SKM-1 (cell line): ENCODE results near the gene MRPL19.
"Not testable (repeated sequence)": the region's sequence is repeated elsewhere in the genome, so short reads cannot be mapped to it uniquely, and the experiment has no call there.

ENCODE experiments used
- DNase-seq: peaks from one replicate; lab custom pipeline; 2025; ENCODE audit not compliant: unreplicated experiment; lab: John Stamatoyannopoulos, UW

MRPL19 gene

DNA sequence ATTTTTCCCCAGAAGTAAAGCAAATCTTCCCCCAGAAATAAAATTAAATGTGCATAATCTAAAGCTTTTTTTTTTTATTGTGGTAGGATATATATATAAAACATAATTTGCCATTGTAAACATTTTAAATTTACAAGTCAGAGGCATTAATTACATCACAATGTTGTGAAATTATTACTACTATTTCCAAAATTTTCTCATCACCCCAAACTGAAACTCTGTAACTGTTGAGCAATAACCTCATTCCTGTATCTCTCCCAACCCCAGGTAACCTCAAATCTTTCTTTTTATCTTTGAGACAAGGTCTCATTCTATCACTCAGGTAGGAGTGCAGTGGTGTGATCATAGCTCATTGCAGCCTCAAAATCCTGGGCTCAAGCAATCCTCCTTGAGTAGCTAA, 11.2 kb downstream of the MRPL19 start:
- DNase-seq = no peak

DNA sequence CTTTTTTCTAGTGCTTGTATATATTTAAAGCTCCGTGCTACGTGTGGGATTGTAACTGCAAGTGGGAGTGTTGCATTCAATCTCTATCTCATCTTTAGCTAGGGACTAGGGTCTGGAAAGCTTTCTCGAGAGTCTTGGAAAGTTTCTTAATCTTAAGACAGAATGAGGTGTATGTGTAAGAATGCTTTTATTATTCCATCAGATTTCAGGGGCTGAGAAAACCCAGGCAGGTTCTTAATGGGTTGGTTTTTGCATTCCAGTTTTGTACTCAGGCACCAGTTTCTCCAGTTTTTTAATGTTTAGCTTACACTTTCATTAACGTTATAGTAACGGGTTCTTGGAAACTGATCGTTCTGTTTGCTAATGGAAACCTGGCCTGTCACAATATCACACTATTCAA, 20.3 kb downstream of the MRPL19 start:
- no peak for DNase-seq

DNA sequence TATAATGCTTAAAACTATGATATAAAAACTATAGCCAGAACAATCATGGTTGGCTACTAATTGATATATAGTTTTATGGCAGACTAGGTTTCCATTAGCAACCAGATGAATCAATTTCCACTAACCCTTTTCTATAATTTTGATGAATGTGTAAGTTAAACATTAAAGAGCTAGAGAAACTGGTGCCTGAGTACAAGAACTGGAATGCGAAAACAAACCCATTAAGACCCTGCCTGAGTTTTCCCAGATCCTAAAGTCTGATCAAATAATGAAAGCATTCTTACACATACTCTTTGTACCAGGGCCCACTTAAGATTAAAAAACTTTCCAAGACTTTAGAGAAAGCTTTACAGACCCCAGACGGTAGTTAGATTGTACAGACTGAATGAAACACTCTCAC, 21.3 kb downstream of the MRPL19 start:
- DNase-seq = no peak

DNA sequence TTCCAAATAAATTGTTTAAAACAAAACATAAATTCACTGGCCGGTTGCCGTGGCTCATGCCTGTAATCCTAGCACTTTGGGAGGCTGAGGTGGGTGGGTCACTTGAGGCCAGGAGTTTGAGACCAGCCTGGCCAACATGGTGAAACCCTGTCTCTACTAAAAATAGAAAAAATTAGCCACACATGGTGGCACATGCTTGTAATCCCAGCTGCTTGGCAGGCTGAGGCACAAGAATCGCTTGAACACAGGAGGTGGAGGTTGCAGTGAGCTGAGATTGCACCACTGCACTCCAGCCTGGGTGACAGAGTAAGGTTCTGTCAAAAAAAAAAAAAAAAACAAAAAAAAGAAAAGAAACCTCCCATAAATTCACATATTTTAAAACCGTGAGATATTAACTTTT, 28.8 kb downstream of the MRPL19 start:
- DNase-seq = not testable (repeated sequence)

DNA sequence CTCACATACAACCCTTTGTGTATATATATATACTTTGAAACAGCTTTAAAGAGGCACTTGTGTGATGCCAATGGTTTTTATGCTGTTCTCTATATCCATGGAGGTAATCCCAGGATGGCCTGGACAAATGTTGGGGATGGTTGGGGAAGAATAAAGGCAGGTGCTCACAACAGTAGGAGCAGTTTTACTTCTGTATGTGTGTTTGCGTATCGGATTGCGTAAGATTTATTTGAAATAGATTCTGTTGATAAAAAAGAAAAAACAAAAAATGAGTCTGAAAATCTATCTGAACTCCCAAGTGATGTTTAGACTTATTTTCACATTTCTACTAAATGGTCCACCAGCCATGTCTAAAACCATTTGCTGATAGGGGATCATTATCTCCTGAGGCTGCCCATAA, 29.3 kb downstream of the MRPL19 start:
- DNase-seq = no peak

DNA sequence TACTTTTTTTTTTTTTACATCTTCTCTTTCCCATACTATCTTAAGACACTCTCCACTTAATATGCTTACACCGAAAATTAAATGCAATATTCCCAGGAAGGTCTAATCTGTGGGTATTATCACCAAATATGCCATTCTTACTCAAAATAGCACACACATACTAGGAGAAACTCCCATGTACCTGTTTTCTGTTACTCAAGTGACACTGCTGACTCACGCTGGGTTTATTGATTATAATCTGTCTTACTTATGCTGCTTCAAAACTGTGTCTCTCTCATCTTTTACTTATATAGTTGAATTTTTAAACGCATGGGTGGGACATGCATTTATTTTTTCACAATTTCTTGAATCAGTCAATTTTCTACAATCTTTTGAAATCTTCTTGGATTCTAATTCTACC, 29.9 kb downstream of the MRPL19 start:
- no peak for DNase-seq

DNA sequence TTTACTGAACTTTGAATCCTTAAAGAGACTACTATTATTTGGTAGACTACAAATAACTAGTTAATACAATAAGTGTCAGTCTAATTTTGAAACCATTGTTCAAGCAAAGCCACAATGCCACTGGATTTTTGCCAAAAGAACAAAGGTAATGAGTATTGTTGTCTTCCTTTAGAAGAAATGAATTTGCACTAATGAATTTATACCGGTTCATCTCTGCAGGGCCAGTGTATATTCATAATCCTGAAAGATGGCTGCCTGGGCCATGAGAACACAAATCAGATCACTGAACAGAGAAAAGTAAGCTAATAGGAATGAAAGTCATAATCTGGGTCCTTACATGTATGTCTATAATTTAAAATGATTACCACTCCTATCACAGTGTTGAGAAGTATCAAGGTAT, 33.0 kb downstream of the MRPL19 start:
- no peak for DNase-seq

DNA sequence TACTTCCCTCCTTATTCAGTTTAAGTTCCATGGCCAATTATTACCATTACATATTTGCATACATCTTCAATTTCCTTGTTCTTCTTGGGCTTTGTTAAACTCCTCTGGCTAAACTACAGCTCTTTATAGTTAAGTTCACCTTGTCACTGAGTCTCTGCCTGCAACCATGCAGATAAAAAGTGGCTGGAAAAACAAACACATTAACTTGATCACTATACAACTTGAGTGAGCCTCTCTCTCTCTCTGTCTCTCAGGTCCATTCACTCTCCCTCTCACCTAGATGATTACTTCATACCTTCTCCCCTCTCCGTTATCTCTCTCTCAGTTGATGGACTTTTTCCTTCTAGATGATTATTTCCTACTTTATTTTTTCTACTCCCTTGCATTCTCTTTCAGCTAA, 33.8 kb downstream of the MRPL19 start:
- no peak for DNase-seq

DNA sequence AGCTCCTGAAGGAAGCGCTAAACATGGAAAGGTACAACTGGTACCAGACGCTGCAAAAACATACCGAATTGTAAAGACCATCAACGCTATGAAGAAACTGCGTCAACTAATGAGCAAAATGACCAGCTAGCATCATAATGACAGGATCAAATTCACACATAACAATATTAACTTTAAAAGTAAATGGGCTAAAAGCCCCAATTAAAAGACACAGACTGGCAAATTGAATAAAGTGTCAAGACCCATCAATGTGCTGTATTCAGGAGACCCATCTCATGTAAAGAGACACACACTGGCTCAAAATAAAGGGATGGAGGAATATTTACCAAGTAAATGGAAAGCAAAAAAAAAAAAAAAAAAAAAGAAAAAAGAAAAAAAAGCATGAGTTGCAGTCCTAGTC, 36.8 kb downstream of the MRPL19 start:
- not testable (repeated sequence) for DNase-seq

DNA sequence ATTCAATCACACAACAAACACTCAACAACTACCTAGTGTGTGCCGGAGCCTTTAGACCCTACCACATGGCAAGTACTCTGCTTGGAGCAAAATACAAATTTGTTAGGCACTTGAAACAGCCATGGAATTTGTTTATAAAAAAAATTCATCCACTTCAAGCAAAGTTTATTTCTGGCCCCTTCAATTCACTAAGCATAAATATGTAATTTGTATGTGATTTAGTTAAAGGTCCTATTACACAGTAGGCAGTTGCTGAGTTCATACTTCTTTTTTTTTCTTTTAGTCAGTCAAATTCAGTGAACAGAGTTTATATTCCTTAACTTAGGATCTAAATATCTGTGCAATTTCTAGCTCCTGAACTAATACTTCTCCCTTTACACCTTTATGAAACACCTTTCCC, 41.6 kb downstream of the MRPL19 start:
- DNase-seq = no peak

DNA sequence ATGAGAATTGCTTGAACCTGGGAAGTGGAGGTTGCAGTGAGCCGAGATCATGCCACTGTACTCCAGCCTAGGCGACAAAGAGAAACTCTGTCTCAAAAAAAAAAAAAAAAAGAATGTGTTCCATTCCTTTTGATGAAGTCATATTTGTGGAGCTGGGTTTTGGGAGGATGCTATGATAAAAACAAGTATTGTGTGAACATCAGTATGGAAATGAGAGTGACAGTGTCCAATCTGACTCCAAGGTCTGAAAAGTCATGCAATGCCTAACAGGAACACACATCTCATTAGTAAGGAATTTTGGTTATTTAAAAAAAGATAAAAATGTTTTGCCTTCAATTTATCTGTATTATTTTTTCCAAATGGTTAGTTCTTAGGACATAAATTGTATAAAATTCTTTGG, 52.3 kb downstream of the MRPL19 start:
- DNase-seq = no peak

DNA sequence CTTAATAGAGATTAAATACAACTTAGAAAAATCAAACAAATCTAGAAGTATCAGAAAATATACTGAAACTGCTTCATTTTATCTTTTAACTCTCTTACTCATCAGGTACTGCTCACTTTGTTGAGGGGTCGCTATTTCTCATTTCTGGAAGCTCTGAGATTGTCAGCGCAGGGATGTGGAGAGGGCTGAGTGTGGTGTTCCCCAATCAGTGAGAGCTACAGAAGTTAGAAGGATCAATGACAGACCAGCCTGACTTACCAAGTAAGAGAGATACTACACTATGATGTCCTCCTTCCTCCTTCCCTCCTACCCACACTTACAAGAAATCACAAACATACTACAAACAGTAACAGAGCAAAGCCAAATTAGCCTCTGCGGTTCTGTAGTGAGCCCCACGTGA, 56.0 kb downstream of the MRPL19 start:
- no peak for DNase-seq

DNA sequence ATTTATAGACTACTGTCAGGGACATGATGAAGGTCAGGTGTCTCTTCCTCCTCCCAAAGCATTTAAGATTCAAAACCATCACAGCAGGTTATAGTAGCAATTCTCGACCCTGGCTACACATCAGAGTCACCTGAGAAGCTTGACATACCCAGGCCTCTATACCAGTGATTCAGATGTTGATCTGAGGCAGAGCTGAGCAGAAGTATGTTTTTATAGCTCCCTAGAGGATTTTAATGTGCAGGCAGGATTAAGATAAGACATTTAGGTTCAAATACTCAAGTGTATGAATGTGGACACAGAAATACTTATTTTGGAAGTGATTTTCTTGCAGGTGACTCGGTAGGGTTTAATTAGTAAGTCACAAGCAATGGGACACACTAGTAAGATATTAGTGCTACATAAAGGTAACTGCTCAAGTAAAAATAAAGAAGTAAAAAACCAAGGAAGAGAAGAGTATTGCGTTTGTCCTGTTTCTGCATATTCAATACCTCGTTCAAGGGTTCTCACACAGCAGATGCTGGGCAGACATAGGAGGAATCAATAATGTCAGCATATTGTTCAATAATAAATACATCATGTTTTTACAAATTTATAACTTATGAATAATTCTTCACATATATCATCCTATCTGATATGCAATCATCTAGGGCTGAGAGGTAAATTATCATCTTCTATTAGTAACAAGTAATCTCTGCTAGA, 57.2 kb downstream of the MRPL19 start:
- DNase-seq = no peak

DNA sequence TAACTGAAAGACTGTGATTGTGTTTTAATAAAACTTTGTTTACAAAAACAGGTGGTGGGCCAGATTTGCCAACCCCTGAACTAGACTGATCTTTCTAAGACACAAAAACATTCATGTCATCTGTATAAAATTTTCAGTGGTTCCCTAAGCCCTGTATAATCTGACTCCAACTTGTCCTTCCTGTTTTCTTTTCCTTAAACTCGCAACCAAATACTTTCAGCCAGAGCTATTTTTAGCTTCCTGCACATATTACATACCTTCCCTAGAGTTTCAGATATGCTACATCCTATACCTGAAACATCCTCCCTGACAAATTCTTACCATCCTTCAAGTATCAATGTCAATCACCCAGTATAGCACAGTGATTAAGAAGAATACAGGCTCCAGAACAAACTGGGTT, 59.3 kb downstream of the MRPL19 start:
- no peak for DNase-seq

DNA sequence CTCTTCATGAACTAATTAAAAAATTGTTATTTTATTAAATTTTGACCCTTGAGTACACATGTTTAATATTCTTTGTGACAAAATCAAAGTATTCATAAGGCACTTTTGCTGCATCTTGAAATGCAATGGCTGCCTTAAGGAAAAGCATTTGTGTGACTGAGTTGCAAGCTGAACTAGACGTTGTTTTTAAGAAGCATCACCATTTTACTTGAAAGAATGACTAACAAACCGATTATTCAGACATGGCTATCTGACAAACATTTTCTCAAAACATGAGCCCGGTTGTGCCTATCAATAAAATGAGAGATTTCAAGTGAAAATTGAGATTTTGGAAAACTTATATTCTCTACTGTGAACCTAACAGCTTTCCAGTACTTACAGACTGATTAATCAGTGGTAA, 61.3 kb downstream of the MRPL19 start:
- DNase-seq = no peak

DNA sequence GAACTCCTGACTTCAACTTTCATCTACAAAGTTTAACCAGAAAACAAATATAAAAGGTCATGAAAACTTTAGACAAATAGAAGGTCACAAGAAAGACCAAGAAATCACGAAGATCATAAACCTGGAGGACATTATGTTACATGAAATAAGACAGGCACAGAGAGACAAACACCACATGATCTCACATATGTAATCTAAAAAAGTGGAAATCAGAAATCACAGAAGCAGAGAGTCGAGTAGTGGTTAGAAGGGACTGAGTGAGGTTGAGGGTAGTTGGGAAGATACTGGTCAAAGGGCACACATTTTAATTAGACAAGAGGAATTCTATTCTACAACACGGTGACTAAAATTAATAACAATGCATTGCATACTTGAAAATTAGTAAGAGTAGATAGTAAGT, 62.7 kb downstream of the MRPL19 start:
- no peak for DNase-seq

DNA sequence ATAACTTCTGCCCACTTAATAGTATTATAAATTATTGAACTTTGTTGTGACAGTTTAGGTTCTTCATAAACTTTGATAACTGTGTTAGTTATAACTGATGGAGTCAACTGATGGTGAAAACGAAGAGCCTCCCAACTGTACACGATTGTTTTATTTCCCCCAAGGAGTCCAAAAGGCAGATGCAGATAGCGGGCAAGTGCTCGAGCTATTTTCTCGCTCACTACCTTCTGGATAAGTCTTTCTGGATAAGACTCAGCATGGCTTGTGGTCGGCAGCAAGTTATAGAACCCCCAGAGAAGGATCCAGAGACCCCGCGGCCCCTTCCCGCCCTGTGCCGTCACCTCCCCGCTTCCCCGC, 63.6 kb downstream of the MRPL19 start:
- no peak for DNase-seq

DNA sequence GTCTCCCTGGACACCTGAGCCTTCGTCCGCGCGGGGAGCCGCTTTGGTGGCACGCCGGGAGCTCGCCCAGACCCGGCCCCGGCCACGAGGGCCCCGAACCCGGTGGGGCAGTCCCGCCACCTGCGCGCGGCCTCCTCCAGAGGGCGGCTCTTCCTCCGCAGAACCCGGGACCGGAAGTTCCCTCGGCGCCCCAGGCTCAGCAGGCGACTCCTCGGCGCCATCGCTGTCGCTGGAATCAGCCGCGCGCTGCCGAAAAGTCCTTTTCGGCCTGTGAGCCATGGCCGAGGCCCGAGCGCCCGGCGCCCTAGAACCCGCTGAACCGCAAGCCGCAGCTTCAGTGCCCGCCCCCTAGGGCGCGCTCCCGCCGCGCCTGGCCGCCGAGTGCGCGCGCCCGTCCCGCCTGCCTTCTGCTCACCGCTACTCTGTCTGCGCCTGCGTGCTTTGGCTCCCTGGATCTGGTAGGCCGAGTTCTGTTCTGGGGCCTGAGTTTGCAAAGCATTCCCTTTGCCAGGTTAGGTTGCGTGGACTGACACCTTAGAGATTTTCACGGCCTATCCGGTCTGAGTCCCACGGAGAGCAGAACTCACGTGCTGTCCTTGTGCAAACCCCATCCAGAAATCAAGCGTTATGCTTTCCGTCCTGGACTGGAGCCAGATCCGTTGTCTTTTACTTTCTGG, 64.1 kb downstream of the MRPL19 start, which contains the start of gene GCFC2:
TSS of gene GCFC2 (minus strand) at position 339 of the 677 bp plus-strand sequence. CDS start at position 279, 60 bp downstream.
- DNase-seq = peak; percentile 87

DNA sequence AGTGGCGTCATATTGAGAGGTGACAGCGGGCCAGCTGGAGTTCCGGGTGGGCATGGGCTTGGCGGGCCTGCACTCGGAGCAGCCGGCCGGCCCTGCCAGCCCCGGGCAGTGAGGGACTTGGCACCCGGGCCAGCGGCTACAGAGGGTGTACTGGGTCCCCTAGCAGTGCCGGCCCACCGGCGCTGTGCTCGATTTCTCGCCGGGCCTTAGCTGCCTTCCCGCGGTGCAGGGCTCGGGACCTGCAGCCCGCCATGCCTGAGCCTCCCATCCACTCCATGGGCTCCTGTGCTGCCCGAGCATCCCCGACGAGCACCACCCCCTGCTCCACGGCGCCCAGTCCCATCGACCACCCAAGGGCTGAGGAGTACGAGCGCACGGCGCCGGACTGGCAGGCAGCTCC, 65.0 kb downstream of the MRPL19 start:
- DNase-seq = not testable (repeated sequence)

DNA sequence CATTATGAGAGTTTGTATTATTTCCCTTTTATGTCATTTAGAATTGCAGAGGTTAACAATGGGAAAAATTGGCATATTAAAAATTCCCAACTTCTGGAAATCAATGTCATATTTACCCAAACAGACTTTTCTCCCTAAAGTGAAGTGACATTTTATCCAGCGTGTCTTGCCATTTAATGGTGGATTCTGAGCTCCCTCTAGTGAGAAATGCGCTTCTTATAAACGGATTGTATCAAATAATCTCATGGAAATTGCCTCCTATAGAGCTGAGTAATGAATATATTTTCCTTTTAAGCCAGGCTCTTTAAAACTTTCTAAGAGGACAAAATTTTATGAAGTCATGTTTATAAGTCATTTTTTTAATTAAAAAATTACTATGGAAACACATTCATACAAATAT, 69.8 kb downstream of the MRPL19 start:
- DNase-seq = no peak

DNA sequence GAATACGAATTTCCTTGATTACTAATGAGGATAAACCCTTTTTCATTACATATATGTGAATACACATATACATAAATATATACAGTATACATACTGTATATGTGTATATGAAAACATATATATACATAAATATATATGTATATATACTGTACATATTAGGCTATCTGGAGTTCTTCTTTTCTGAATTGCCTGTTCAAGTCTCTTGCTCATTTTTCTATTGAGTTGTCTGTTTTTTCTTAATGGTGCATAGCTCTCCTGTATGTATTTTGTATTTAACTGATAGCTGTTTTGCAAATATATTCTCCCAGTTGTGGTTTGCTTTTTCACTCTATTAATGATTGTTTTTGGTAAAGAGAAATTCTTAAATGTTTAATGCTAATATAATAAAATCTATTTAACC, 73.0 kb downstream of the MRPL19 start:
- no peak for DNase-seq

DNA sequence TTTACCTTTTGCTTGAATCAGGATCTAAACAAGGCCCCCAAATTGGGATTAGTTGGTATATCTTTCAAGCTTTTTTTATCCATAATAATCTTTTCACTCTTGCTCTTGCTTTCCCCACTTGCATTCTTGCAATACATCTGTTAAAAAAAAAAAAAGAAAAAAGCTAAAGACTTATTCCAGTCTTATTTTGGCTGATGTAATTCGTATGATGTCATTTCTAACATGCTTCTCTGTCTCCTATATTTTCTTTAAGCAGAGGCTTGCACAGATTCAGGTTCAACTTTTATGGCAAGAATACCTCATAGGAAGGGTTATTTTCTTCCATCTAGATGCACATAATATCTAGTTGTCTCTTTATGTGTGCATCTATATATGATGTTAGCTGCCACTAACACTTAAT, 73.9 kb downstream of the MRPL19 start:
- DNase-seq = no peak

DNA sequence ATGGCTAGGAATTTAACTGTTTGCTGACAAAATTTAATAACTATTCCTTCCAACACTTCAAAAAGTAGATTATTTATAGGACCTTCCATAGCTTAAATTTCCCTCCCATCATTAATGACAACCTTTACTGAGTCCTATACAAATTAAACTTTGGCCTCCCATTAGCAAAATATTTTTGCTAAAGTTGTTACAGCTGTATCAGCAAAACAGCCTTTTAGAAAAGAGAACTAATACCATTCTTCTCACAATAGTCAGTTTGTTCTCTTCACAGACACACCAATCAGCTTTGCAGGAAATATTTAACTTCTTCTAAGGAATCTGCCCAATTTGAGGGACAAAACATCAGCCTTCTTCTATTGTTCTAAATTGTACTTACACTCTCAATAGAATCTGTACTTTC, 76.1 kb downstream of the MRPL19 start:
- no peak for DNase-seq
